Measurements from ENCODE around the gene XPR1. TPM values are rescaled to one million over a fixed set of nuclear protein-coding genes. Genes with fewer than 3 reads are reported as not detected.
"Not testable (repeated sequence)": the region's sequence is repeated elsewhere in the genome, so short reads cannot be mapped to it uniquely, and the experiment has no call there.

The XPR1 gene
- total RNA-seq, 1 donor from 2014 or later: 21.4 TPM

DNA sequence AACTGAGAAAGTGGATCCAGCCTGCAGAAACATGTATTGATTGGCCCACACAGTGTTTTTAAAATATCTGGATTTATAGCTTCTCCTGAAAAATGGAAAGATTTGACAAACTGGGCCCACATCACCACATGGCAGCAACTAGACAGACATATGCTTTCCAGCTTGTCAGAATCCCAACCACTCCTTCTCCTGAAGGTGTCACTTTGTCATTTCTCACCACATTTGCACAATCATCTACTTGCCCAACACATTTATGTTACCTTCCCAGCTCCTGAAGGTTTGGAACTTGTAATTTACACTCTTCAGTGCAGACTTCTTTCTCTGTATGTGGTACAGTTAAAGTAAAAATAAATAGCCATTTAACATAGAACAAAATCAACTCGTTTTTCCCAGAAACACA lies 154.8 kb downstream of the XPR1 start:
- H3K36me3 Mint-ChIP-seq (ENCODE audit: unreplicated experiment): peaks cover 13% of the 10 kb centered on the region
- H3K4me1 Mint-ChIP-seq (ENCODE audit: unreplicated experiment): peaks cover 13% of the 10 kb centered on the region

DNA sequence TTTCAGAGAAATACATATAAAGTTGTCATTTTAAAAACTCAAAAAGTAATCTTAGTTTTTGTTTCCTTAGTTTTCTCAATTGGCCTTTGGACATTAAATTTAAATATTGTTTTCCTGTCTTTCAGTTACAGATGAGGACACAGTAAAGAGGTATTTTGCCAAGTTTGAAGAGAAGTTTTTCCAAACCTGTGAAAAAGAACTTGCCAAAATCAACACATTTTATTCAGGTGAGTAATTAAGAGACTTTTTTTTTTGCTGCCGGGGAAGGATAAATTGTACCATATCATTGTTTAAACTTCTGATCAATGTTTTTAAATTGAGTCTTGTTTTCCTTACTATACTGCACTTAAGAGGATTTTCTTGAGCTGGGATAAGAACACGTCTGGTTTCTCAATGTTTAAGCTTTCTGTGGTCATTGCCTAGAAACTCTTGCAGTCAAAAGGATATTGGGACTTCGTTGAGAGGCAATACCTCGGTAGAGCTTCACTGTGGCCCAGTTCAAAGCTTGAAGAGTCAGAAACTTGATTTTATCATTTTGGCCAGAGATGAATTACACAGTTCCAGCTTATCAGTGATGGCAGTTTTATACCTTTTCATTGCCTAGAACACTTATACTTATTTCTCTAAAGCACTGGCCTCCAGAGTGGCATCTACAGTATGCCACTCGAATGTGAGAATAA lies 155.9 kb downstream of the XPR1 start:
- H3K4me1 Mint-ChIP-seq (ENCODE audit: unreplicated experiment): peaks cover 19% of the 10 kb centered on the region
- TF ChIP-seq, protein P1, sequence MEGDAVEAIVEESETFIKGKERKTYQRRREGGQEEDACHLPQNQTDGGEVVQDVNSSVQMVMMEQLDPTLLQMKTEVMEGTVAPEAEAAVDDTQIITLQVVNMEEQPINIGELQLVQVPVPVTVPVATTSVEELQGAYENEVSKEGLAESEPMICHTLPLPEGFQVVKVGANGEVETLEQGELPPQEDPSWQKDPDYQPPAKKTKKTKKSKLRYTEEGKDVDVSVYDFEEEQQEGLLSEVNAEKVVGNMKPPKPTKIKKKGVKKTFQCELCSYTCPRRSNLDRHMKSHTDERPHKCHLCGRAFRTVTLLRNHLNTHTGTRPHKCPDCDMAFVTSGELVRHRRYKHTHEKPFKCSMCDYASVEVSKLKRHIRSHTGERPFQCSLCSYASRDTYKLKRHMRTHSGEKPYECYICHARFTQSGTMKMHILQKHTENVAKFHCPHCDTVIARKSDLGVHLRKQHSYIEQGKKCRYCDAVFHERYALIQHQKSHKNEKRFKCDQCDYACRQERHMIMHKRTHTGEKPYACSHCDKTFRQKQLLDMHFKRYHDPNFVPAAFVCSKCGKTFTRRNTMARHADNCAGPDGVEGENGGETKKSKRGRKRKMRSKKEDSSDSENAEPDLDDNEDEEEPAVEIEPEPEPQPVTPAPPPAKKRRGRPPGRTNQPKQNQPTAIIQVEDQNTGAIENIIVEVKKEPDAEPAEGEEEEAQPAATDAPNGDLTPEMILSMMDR (IDR thresholded peaks at IDR 0.05): no peak
- H3K4me3 Mint-ChIP-seq (ENCODE audit: unreplicated experiment): no peak overlapping the region
- H3K36me3 Mint-ChIP-seq (ENCODE audit: unreplicated experiment): peaks cover 13% of the 10 kb centered on the region
- DNase-seq (ENCODE audit: extremely low spot score, unreplicated experiment): no peak
- H3K27me3 Mint-ChIP-seq (ENCODE audit: unreplicated experiment): no peaks in the 10 kb centered on the region
- no peak overlapping the region for H3K27ac Mint-ChIP-seq (ENCODE audit: unreplicated experiment)
- no peaks in the 10 kb centered on the region for H3K9me3 Mint-ChIP-seq (ENCODE audit: unreplicated experiment)

More for the DNA sequence above, 154.8 kb downstream of the XPR1 start:
- TF ChIP-seq, protein P1 (IDR thresholded peaks at IDR 0.05): no peak
- DNase-seq (ENCODE audit: extremely low spot score, unreplicated experiment): no peak
- no peaks in the 10 kb centered on the region for H3K27me3 Mint-ChIP-seq (ENCODE audit: unreplicated experiment)
- no peaks in the 10 kb centered on the region for H3K9me3 Mint-ChIP-seq (ENCODE audit: unreplicated experiment)
- no peak overlapping the region for H3K27ac Mint-ChIP-seq (ENCODE audit: unreplicated experiment)
- no peak overlapping the region for H3K4me3 Mint-ChIP-seq (ENCODE audit: unreplicated experiment)

DNA sequence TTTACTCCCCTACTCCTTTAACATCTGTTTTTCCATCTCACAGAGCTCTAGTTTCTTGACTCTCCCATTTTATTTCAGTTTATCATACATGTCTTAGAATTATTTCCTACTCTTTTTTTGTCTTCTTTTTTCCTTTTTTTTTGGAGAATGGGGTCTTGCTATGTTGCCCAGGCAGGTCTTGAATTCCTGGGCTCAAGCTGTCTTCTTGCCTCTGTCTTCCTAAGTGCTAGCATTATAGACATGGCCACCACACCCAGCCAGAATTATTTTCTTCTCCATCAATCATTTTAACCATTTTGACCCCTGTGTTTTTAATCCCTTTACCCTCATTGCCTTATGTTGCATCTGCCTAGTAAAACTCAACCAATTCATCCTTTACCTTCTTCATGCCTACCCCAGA lies 157.6 kb downstream of the XPR1 start:
- DNase-seq (ENCODE audit: extremely low spot score, unreplicated experiment): no peak
- Mint-ChIP-seq H3K4me1 (ENCODE audit: unreplicated experiment) (peaks cover 30% of the 10 kb centered on the region), H3K9me3 (ENCODE audit: unreplicated experiment) (no peaks in the 10 kb centered on the region), H3K27me3 (ENCODE audit: unreplicated experiment) (no peaks in the 10 kb centered on the region), H3K4me3 (ENCODE audit: unreplicated experiment) (no peak overlapping the region), H3K27ac (ENCODE audit: unreplicated experiment) (no peak overlapping the region), H3K36me3 (ENCODE audit: unreplicated experiment) (peaks cover 13% of the 10 kb centered on the region)
- TF ChIP-seq, protein P1 (IDR thresholded peaks at IDR 0.05): no peak

DNA sequence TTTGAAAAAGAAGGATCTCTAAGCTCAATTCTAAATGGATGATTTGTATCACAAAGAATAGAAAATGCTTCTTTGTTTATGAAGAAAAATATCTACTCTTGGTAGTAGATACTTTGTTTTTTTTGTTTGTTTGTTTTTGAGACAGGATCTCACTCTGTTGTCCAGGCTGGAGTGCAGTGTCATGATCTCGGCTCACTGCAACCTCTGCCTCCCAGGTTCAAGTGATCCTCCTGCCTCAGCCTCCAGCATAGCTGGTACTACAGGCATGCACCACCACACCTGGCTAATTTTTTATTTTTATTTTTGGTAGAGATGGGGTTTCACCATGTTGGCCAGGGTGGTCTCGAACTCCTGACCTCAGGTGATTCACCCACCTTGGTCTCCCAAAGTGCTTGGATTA lies 159.3 kb downstream of the XPR1 start:
- not testable (repeated sequence) for H3K4me3 Mint-ChIP-seq (ENCODE audit: unreplicated experiment); H3K27me3 Mint-ChIP-seq (ENCODE audit: unreplicated experiment); H3K9me3 Mint-ChIP-seq (ENCODE audit: unreplicated experiment); DNase-seq (ENCODE audit: extremely low spot score, unreplicated experiment); H3K27ac Mint-ChIP-seq (ENCODE audit: unreplicated experiment)
- H3K4me1 Mint-ChIP-seq (ENCODE audit: unreplicated experiment): peaks cover 20% of the 10 kb centered on the region
- H3K36me3 Mint-ChIP-seq (ENCODE audit: unreplicated experiment): peaks cover 13% of the 10 kb centered on the region

DNA sequence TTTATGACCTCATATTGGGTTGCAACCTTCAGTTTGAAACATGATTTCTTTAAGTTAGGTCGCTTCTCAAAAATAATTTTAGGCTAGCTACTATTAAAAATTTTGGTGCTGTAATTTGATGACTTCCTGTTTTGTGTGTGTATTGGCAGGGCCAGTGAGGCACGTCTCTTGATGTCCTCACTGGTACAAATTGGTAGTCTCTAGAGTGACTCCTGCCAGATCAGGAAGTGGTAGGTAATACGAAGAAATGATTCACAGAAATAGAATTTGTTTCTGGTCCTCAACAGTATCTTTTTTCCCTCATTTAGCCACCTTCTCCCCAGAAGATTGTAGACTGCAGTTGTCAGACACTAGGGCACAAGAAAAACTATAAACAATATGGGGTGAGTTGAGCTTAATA lies 160.0 kb downstream of the XPR1 start:
- H3K4me1 Mint-ChIP-seq (ENCODE audit: unreplicated experiment): peaks cover 20% of the 10 kb centered on the region
- peaks cover 13% of the 10 kb centered on the region for H3K36me3 Mint-ChIP-seq (ENCODE audit: unreplicated experiment)
- no peaks in the 10 kb centered on the region for H3K27me3 Mint-ChIP-seq (ENCODE audit: unreplicated experiment)
- H3K4me3 Mint-ChIP-seq (ENCODE audit: unreplicated experiment): no peak overlapping the region
- TF ChIP-seq, protein P1 (IDR thresholded peaks at IDR 0.05): no peak
- H3K9me3 Mint-ChIP-seq (ENCODE audit: unreplicated experiment): no peaks in the 10 kb centered on the region
- DNase-seq (ENCODE audit: extremely low spot score, unreplicated experiment): no peak
- H3K27ac Mint-ChIP-seq (ENCODE audit: unreplicated experiment): no peak overlapping the region
